MM.1S (cell line): Measurements from ENCODE around the gene EMID1.

ENCODE experiments used
- DNase-seq: peaks from one replicate; pipeline ENCODE4 v3.0.0-alpha.2; 2015
- H2AFZ ChIP-seq: fragments of 300-600 bp; sonication (generic); 2 replicates; pipeline ENCODE4 v1.6.0; 2016; ENCODE audit warnings: antibody characterized with exemption, low read length
- H3F3A ChIP-seq: fragments of 300-600 bp; sonication (generic); 2 replicates; pipeline ENCODE4 v1.6.1; 2016; ENCODE audit warnings: mild to moderate bottlenecking, antibody characterized with exemption, low read length, moderate library complexity, mixed read lengths; ENCODE audit not compliant: insufficient read depth
- H3K27ac ChIP-seq: fragments of 300-600 bp; sonication (generic); 2 replicates; pipeline ENCODE4 v1.5.1; 2016; ENCODE audit warnings: mild to moderate bottlenecking, low read length
- H3K27me3 ChIP-seq: fragments of 300-600 bp; sonication (generic); replicated peaks from 2 replicates; pipeline ENCODE4 v1.6.0; 2016; ENCODE audit warnings: low read length; ENCODE audit not compliant: insufficient read depth
- H3K36me3 ChIP-seq: fragments of 300-600 bp; sonication (generic); replicated peaks from 2 replicates; pipeline ENCODE4 v1.6.1; 2016; ENCODE audit warnings: mild to moderate bottlenecking, low read length, mixed read lengths; ENCODE audit not compliant: insufficient read depth
- H3K4me1 ChIP-seq: fragments of 300-600 bp; sonication (generic); 2 replicates; pipeline ENCODE4 v1.6.1; 2016; ENCODE audit warnings: low read length, mixed read lengths
- H3K4me2 ChIP-seq: fragments of 300-600 bp; sonication (generic); 2 replicates; pipeline ENCODE4 v1.6.0; 2016; ENCODE audit warnings: low read depth, low read length
- H3K4me3 ChIP-seq: fragments of 300-600 bp; sonication (generic); 2 replicates; pipeline ENCODE4 v1.5.1; 2016; ENCODE audit warnings: low read length, mixed read lengths
- H3K79me2 ChIP-seq: fragments of 300-600 bp; sonication (generic); 2 replicates; pipeline ENCODE4 v1.6.1; 2016; ENCODE audit warnings: mixed run types, low read length, mixed read lengths
- H3K9ac ChIP-seq: fragments of 300-600 bp; sonication (generic); 2 replicates; pipeline ENCODE4 v1.6.1; 2016; ENCODE audit warnings: low read length, mixed read lengths
- H3K9me2 ChIP-seq: fragments of 300-600 bp; sonication (generic); replicated peaks from 2 replicates; pipeline ENCODE4 v1.6.1; 2016; ENCODE audit warnings: mild to moderate bottlenecking, low read length, mixed read lengths; ENCODE audit not compliant: insufficient read depth
- H3K9me3 ChIP-seq: fragments of 300-600 bp; sonication (generic); replicated peaks from 2 replicates; pipeline ENCODE4 v1.6.1; 2016; ENCODE audit warnings: mild to moderate bottlenecking, low read length, mixed read lengths; ENCODE audit not compliant: insufficient read depth
- H4K20me1 ChIP-seq: fragments of 300-600 bp; sonication (generic); 2 replicates; pipeline ENCODE4 v1.6.1; 2016; ENCODE audit warnings: mild to moderate bottlenecking, low read length, moderate library complexity, mixed read lengths; ENCODE audit not compliant: insufficient read depth
- CTCF ChIP-seq: fragments of 300-600 bp; sonication (generic); IDR thresholded peaks from 2 replicates; pipeline ENCODE4 v1.5.1; 2016; ENCODE audit warnings: antibody characterized with exemption, low read length, mixed read lengths
- EZH2 ChIP-seq: fragments of 300-600 bp; sonication (generic); optimal IDR thresholded peaks from 2 replicates; pipeline ENCODE3; 2017; ENCODE audit warnings: low read depth, mild to moderate bottlenecking, antibody characterized with exemption, low read length, mixed read lengths
- EZH2phosphoT487 ChIP-seq: fragments of 300-600 bp; sonication (generic); IDR thresholded peaks from 2 replicates; pipeline ENCODE4 v1.6.1; 2018; ENCODE audit warnings: antibody characterized with exemption, low read length

The EMID1 gene

GRCh38 chr22:29205594-29206371, at the start of gene EMID1:
EMID1 (plus strand) TSS chr22:29205896; CDS start chr22:29206039, 143 bp downstream.
- Histone ChIP-seq H3K36me3 (no peaks in the 10 kb centered on the region), H3K27me3 (no peaks in the 10 kb centered on the region), H3K9ac (peak within 1 kb of the TSS; percentile 81), H3K27ac (no peak within 1 kb of the TSS), H2AFZ (peak within 1 kb of the TSS; percentile 91), H3F3A (peaks cover 38% of the 10 kb centered on the region), H3K79me2 (peaks cover 11% of the 10 kb centered on the region), H3K4me3 (peak within 1 kb of the TSS; percentile 85), H4K20me1 (no peaks in the 10 kb centered on the region), H3K4me1 (peaks cover 59% of the 10 kb centered on the region), H3K9me3 (no peaks in the 10 kb centered on the region), H3K9me2 (no peaks in the 10 kb centered on the region), H3K4me2 (peak within 1 kb of the TSS; percentile 91)
- DNase-seq: peak; percentile 53
- peak; percentile 15 for TF ChIP-seq CTCF
- TF ChIP-seq EZH2: no peak

- H3K79me2 ChIP-seq: no peaks in the 10 kb centered on the region
- H4K20me1 ChIP-seq: no peaks in the 10 kb centered on the region
- no peaks in the 10 kb centered on the region for H3K9me3 ChIP-seq
- no peak overlapping the region for H3K4me3 ChIP-seq
- H3K4me1 ChIP-seq: 0 out of 2 replicates have a peak, but pooled peaks cover 7% of the 10 kb centered on the region
- no peaks in the 10 kb centered on the region for H3K9me2 ChIP-seq
- no peaks in the 10 kb centered on the region for H3F3A ChIP-seq
- H3K27ac ChIP-seq: no peak overlapping the region
- H3K4me2 ChIP-seq: no peak overlapping the region
- H3K9ac ChIP-seq: no peak overlapping the region
- 0 out of 2 replicates have a peak, but pooled peaks cover 5% of the 10 kb centered on the region for H3K27me3 ChIP-seq
- TF ChIP-seq EZH2 (no peak), EZH2phosphoT487 (no peak), CTCF (no peak)
- no peaks in the 10 kb centered on the region for H3K36me3 ChIP-seq
- no peak overlapping the region for H2AFZ ChIP-seq
- no peak for DNase-seq
Measured at GRCh38 chr22:29155966-29156365, 49.7 kb upstream of the EMID1 start.

GRCh38 chr22:29156507-29156906, 49.2 kb upstream of the EMID1 start:
- Histone ChIP-seq H3K27me3 (0 out of 2 replicates have a peak, but pooled peaks cover 5% of the 10 kb centered on the region), H3K4me2 (no peak overlapping the region), H3F3A (no peaks in the 10 kb centered on the region), H3K79me2 (no peaks in the 10 kb centered on the region), H3K4me1 (0 out of 2 replicates have a peak, but pooled peaks cover 7% of the 10 kb centered on the region), H2AFZ (no peak overlapping the region), H3K9me3 (no peaks in the 10 kb centered on the region), H4K20me1 (no peaks in the 10 kb centered on the region), H3K36me3 (no peaks in the 10 kb centered on the region), H3K4me3 (no peak overlapping the region), H3K9ac (no peak overlapping the region), H3K9me2 (no peaks in the 10 kb centered on the region), H3K27ac (no peak overlapping the region)
- TF ChIP-seq EZH2: no peak
- TF ChIP-seq CTCF: no peak
- TF ChIP-seq EZH2phosphoT487: no peak
- no peak for DNase-seq
